CD8-positive, alpha-beta memory T cell (primary cell): Measurements from ENCODE around the gene MIPOL1. TPM values are rescaled to one million over a fixed set of nuclear protein-coding genes. Genes with fewer than 3 reads are reported as not detected.
"Not testable (repeated sequence)": the region's sequence is repeated elsewhere in the genome, so short reads cannot be mapped to it uniquely, and the experiment has no call there.

Experiments used
- CTCF ChIA-PET: fragments of 350-600 bp; sonication (Branson Sonifier 250); formaldehyde crosslinking; loops from one replicate; lab custom pipeline; 2021; ENCODE audit warnings: antibody characterized with exemption; lab: Charles Lee
- POLR2A ChIA-PET: fragments of 350-600 bp; sonication (Branson Sonifier 250); formaldehyde crosslinking; loops from one replicate; lab custom pipeline; 2021; ENCODE audit warnings: antibody characterized with exemption; lab: Charles Lee
- DNase-seq, 5 donors: peaks; one replicate each; pipeline versions ENCODE4 v3.0.0 to v3.0.0-alpha.2; 2020 to 2022; ENCODE audit warnings: mixed read lengths in 1 of 5
- H3K27ac ChIP-seq: one replicate; pipeline ENCODE4 v1.7.0; 2013; ENCODE audit warnings: low read depth, mild to moderate bottlenecking, low read length, moderate library complexity
- H3K27me3 ChIP-seq: 2 replicates; pipeline ENCODE4 v1.7.0; 2013; ENCODE audit warnings: low read length, mild to moderate bottlenecking; ENCODE audit not compliant: insufficient read depth, poor library complexity, severe bottlenecking
- H3K36me3 ChIP-seq: 2 replicates; pipeline ENCODE4 v1.7.0; 2013; ENCODE audit warnings: mild to moderate bottlenecking, low read length, moderate library complexity; ENCODE audit not compliant: insufficient read depth
- H3K4me1 ChIP-seq: 2 replicates; pipeline ENCODE4 v1.7.0; 2013; ENCODE audit warnings: mild to moderate bottlenecking, low read length, moderate library complexity; ENCODE audit not compliant: insufficient read depth
- H3K4me3 ChIP-seq: 2 replicates; pipeline ENCODE4 v1.7.0; 2013; ENCODE audit warnings: mild to moderate bottlenecking, low read length
- H3K9me3 ChIP-seq: 2 replicates; pipeline ENCODE4 v1.7.0; 2013; ENCODE audit warnings: mild to moderate bottlenecking, low read length
- H3K27ac Mint-ChIP-seq, 8 donors: one replicate each; pipeline ENCODE4 v1.8.0; 2020 to 2021; ENCODE audit warnings: mixed read lengths in 8 of 8, mild to moderate bottlenecking in 6 of 8, inconsistent platforms in 3 of 8, moderate library complexity in 3 of 8
- H3K27me3 Mint-ChIP-seq, 2 donors: one replicate each; pipeline ENCODE4 v1.8.0; 2020 to 2021; ENCODE audit warnings: mixed read lengths in 2 of 2, mild to moderate bottlenecking in 1 of 2, moderate library complexity in 1 of 2
- H3K36me3 Mint-ChIP-seq, 3 donors: one replicate each; pipeline ENCODE4 v1.8.0; 2020 to 2021; ENCODE audit warnings: mixed read lengths in 3 of 3, inconsistent platforms in 1 of 3, mild to moderate bottlenecking in 1 of 3
- H3K4me1 Mint-ChIP-seq, 3 donors: one replicate each; pipeline ENCODE4 v1.8.0; 2020 to 2021; ENCODE audit warnings: mixed read lengths in 3 of 3, inconsistent platforms in 1 of 3, mild to moderate bottlenecking in 1 of 3
- H3K4me3 Mint-ChIP-seq, 7 donors: one replicate each; pipeline ENCODE4 v1.8.0; 2020 to 2021; ENCODE audit warnings: mixed read lengths in 7 of 7, mild to moderate bottlenecking in 6 of 7, moderate library complexity in 4 of 7, inconsistent platforms in 2 of 7
- H3K9me3 Mint-ChIP-seq, 5 donors: one replicate each; pipeline ENCODE4 v1.8.0; 2020 to 2022; ENCODE audit warnings: mixed read lengths in 5 of 5, mild to moderate bottlenecking in 3 of 5, moderate library complexity in 2 of 5, inconsistent platforms in 1 of 5
- polyA plus RNA-seq: library from polyadenylated mRNA; unstranded; fragments of 300-500 nt; fragmentation: Illumina TruSeq; gene quantifications from one replicate; pipeline ENCODE4 v1.2.3, GENCODE V29; 2021
- total RNA-seq, 2 experiments: library from RNA; stranded (reverse); gene quantifications; one replicate each; pipeline ENCODE4 v1.2.3, GENCODE V29; 2021

Gene MIPOL1
- total and polyA plus RNA-seq, 3 experiments from 2014 or later: not detected

GRCh38 chr14:37179896-37180502 lies 17.7 kb upstream of the MIPOL1 start:
- no peak for DNase-seq
- Histone ChIP-seq H3K4me1 (no peaks in the 10 kb centered on the region), H3K4me3 (no peak overlapping the region), H3K27me3 (no peaks in the 10 kb centered on the region), H3K27ac (no peak overlapping the region), H3K9me3 (no peaks in the 10 kb centered on the region), H3K36me3 (no peaks in the 10 kb centered on the region)
- Mint-ChIP-seq H3K4me1 (no peaks in the 10 kb centered on the region), H3K27ac (no peak overlapping the region), H3K27me3 (no peaks in the 10 kb centered on the region), H3K36me3 (no peaks in the 10 kb centered on the region), H3K9me3 (peaks cover 0 to 25% (median 7%) of the 10 kb centered on the region in 5 donors), H3K4me3 (no peak overlapping the region)
- CTCF ChIA-PET: no interaction called here
- POLR2A ChIA-PET: no interaction called here

DNA sequence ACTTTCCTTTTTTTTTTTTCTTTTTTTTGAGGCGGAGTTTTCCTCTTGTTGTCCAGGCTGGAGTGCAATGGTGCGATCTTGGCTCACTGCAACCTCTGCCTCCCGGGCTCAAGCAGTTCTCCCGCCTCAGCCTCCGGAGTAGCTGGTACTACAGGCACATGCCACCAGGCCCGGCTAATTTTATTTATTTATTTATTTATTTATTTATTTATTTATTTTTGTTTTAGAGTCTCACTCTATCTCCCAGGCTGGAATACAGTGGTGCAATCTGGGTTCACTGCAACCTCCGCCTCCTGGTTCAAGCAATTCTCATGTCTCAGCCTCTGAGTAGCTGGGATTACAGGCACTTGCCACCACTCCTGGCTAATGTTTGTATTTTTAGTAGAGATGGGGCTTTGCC lies 16.9 kb upstream of the MIPOL1 start:
- H3K27me3 Mint-ChIP-seq, H3K27ac Mint-ChIP-seq, CTCF ChIA-PET, H3K9me3 ChIP-seq, H3K27me3 ChIP-seq, H3K4me1 Mint-ChIP-seq, H3K27ac ChIP-seq, H3K4me3 Mint-ChIP-seq, H3K36me3 ChIP-seq, H3K4me1 ChIP-seq, H3K4me3 ChIP-seq, H3K36me3 Mint-ChIP-seq, DNase-seq, POLR2A ChIA-PET: not testable (repeated sequence)
- peaks cover 0 to 25% (median 7%) of the 10 kb centered on the region in 5 donors for H3K9me3 Mint-ChIP-seq

DNA sequence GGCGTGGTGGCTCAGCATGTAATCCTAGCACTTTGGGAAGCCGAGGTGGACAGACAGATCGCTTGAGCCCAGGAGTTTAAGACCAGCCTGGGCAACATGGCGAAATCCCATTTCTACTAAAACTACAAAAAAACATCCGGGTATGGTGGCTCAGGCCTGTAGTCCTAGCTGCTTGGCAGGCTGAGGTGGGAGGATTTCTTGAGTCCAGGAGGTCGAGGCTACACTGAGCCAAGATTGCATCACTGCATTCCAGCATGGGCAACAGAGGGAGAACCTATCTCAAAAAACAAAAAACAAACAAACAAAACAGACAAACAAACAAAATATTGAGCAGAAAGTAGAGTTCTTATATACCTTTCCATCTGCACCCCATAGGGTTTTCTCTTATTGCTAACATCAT lies 16.3 kb upstream of the MIPOL1 start:
- no peak overlapping the region for H3K27ac ChIP-seq
- H3K9me3 ChIP-seq: no peaks in the 10 kb centered on the region
- POLR2A ChIA-PET: no interaction called here
- H3K4me1 Mint-ChIP-seq: no peaks in the 10 kb centered on the region
- no peaks in the 10 kb centered on the region for H3K27me3 ChIP-seq
- H3K4me3 ChIP-seq: no peak overlapping the region
- no peaks in the 10 kb centered on the region for H3K36me3 Mint-ChIP-seq
- no peaks in the 10 kb centered on the region for H3K4me1 ChIP-seq
- no peak overlapping the region for H3K27ac Mint-ChIP-seq
- no peak for DNase-seq
- H3K36me3 ChIP-seq: no peaks in the 10 kb centered on the region
- no peaks in the 10 kb centered on the region for H3K27me3 Mint-ChIP-seq
- peaks cover 0 to 25% (median 7%) of the 10 kb centered on the region in 5 donors for H3K9me3 Mint-ChIP-seq
- CTCF ChIA-PET: no interaction called here
- no peak overlapping the region for H3K4me3 Mint-ChIP-seq

- H3K27me3 ChIP-seq, H3K4me1 Mint-ChIP-seq, H3K27ac ChIP-seq, H3K4me3 ChIP-seq, H3K36me3 ChIP-seq, H3K36me3 Mint-ChIP-seq, CTCF ChIA-PET, H3K4me3 Mint-ChIP-seq, H3K27ac Mint-ChIP-seq, DNase-seq, POLR2A ChIA-PET, H3K4me1 ChIP-seq, H3K9me3 ChIP-seq, H3K27me3 Mint-ChIP-seq: not testable (repeated sequence)
- peaks cover 0 to 21% (median 8%) of the 10 kb centered on the region in 5 donors for H3K9me3 Mint-ChIP-seq
These were observed 13.2 kb upstream of the MIPOL1 start for GRCh38 chr14:37184520-37184919.

GRCh38 chr14:37185670-37186069 lies 12.1 kb upstream of the MIPOL1 start:
- H3K4me3 Mint-ChIP-seq: no peak overlapping the region
- H3K4me1 Mint-ChIP-seq: no peaks in the 10 kb centered on the region
- no peaks in the 10 kb centered on the region for H3K36me3 Mint-ChIP-seq
- H3K4me3 ChIP-seq: no peak overlapping the region
- peaks cover 0 to 21% (median 11%) of the 10 kb centered on the region in 5 donors for H3K9me3 Mint-ChIP-seq
- ChIA-PET POLR2A (no interaction called here), CTCF (no interaction called here)
- no peak overlapping the region for H3K27ac Mint-ChIP-seq
- DNase-seq: no peak
- no peaks in the 10 kb centered on the region for H3K27me3 ChIP-seq
- H3K36me3 ChIP-seq: no peaks in the 10 kb centered on the region
- no peaks in the 10 kb centered on the region for H3K9me3 ChIP-seq
- H3K4me1 ChIP-seq: no peaks in the 10 kb centered on the region
- no peak overlapping the region for H3K27ac ChIP-seq
- H3K27me3 Mint-ChIP-seq: no peaks in the 10 kb centered on the region

- H3K9me3 Mint-ChIP-seq: peaks cover 0 to 22% (median 13%) of the 10 kb centered on the region in 5 donors
- H3K4me3 ChIP-seq: no peak overlapping the region
- no peaks in the 10 kb centered on the region for H3K27me3 ChIP-seq
- ChIA-PET POLR2A (no interaction called here), CTCF (no interaction called here)
- H3K27ac ChIP-seq: no peak overlapping the region
- H3K4me3 Mint-ChIP-seq: no peak overlapping the region
- no peaks in the 10 kb centered on the region for H3K9me3 ChIP-seq
- H3K36me3 ChIP-seq: no peaks in the 10 kb centered on the region
- no peaks in the 10 kb centered on the region for H3K4me1 Mint-ChIP-seq
- no peaks in the 10 kb centered on the region for H3K27me3 Mint-ChIP-seq
- DNase-seq: no peak
- H3K27ac Mint-ChIP-seq: no peak overlapping the region
- H3K36me3 Mint-ChIP-seq: no peaks in the 10 kb centered on the region
- no peaks in the 10 kb centered on the region for H3K4me1 ChIP-seq
These were observed 10.9 kb upstream of the MIPOL1 start for GRCh38 chr14:37186865-37187264.

DNA sequence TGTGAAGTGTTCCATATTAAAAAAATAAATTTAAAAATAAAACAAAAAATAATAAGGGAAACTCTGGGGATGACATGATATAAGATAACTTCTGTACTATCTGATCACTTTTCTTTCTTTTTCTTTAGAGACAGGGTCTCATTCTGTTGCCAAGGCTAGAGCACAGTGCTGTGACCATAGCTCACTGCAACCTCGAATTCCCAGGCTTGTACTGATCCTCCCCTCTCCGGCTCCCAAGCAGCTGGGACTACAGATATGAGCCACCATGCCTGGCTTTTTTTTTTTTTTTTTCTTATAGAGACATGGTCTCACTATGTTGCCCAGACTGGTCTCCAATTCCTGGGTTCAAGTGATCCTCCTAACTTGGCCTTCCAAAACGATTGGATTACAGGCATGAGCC lies 10.4 kb upstream of the MIPOL1 start:
- Histone ChIP-seq H3K4me1 (no peaks in the 10 kb centered on the region), H3K36me3 (no peaks in the 10 kb centered on the region), H3K27me3 (no peaks in the 10 kb centered on the region), H3K4me3 (no peak overlapping the region), H3K9me3 (no peaks in the 10 kb centered on the region), H3K27ac (no peak overlapping the region)
- H3K27me3 Mint-ChIP-seq: no peaks in the 10 kb centered on the region
- ChIA-PET CTCF (no interaction called here), POLR2A (no interaction called here)
- H3K27ac Mint-ChIP-seq: no peak overlapping the region
- DNase-seq: no peak
- H3K36me3 Mint-ChIP-seq: no peaks in the 10 kb centered on the region
- H3K4me3 Mint-ChIP-seq: no peak overlapping the region
- H3K9me3 Mint-ChIP-seq: peaks cover 0 to 21% (median 9%) of the 10 kb centered on the region in 5 donors
- H3K4me1 Mint-ChIP-seq: no peaks in the 10 kb centered on the region

DNA sequence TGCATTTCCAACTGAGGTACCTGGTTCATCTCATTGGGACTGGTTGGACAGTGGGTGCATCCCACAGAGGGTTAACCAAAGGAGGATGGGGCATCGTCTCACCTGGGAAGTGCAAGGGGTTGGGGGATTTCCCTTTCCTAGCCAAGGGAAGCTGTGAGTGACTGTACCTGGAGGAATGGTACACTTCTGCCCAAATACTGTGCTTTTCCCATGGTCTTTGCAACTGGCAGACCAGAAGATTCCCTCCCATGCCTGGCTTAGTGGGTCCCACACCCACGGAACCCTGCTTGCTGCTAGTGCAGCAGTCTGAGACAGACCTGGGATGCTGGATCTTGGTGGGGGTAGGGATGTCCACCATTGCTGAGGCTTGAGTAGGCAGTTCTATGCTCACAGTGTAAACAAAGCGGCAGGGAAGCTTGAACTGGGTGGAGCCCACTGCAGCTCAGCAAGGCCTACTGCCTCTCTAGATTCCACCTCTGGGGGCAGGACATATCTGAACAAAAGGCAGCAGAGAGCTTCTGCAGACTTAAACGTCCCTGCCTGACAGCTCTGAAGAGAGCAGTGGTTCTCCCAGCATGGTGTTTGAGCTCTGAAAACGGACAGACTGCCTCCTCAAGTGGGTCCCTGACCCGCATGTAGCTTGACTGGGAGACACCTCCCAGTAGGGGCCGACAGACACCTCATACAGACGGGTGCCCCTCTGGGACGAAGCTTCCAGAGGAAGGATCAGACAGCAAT lies 9.7 kb upstream of the MIPOL1 start:
- H3K4me1 ChIP-seq, H3K4me1 Mint-ChIP-seq, H3K27ac Mint-ChIP-seq, H3K27ac ChIP-seq, DNase-seq, H3K36me3 ChIP-seq, H3K4me3 ChIP-seq, H3K36me3 Mint-ChIP-seq, H3K4me3 Mint-ChIP-seq, H3K9me3 ChIP-seq, H3K27me3 Mint-ChIP-seq, POLR2A ChIA-PET, CTCF ChIA-PET, H3K27me3 ChIP-seq: not testable (repeated sequence)
- peaks cover 0 to 21% (median 9%) of the 10 kb centered on the region in 5 donors for H3K9me3 Mint-ChIP-seq
